Breast epithelium (tissue), 3 donors: Measurements from ENCODE around the gene UMAD1.

Source experiments
- POLR2A ChIP-seq: fragments of 450-650 bp; IDR thresholded peaks from one replicate; pipeline ENCODE4 v1.6.1; 2016; ENCODE audit warnings: antibody characterized with exemption, mild to moderate bottlenecking, moderate library complexity
- POLR2AphosphoS5 ChIP-seq, 3 donors: sonication (generic); formaldehyde crosslinking; IDR thresholded peaks; one replicate each; pipeline ENCODE4 v1.6.1; 2017; ENCODE audit warnings: antibody characterized with exemption in 3 of 3
- TF ChIP-seq, protein P1 (sequence below), 3 donors: fragments of 450-650 bp; IDR thresholded peaks; one replicate each; pipeline ENCODE4 v1.5.1; 2016 to 2017; ENCODE audit warnings: antibody characterized with exemption in 3 of 3, mild to moderate bottlenecking in 3 of 3, moderate library complexity in 3 of 3

DNA sequence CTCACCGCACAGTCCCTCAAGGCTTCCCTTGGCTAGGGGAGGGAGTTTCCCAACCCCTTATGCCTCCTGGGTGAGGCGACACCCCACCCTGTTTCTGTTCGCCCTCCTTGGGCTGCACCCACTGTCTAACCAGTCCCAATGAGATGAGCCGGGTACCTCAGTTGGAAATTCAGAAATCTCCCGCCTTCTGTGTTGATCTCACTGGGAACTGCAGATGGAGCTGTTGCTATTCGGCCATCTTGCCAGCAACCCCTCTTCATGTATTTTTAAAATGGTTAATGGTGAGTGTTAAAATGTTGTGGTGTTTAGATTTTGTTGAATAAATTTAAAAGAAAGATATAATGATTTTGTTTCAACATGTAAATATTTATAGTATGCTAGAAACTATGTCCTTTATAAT lies 22.0 kb downstream of the UMAD1 start:
- TF ChIP-seq, protein P1, sequence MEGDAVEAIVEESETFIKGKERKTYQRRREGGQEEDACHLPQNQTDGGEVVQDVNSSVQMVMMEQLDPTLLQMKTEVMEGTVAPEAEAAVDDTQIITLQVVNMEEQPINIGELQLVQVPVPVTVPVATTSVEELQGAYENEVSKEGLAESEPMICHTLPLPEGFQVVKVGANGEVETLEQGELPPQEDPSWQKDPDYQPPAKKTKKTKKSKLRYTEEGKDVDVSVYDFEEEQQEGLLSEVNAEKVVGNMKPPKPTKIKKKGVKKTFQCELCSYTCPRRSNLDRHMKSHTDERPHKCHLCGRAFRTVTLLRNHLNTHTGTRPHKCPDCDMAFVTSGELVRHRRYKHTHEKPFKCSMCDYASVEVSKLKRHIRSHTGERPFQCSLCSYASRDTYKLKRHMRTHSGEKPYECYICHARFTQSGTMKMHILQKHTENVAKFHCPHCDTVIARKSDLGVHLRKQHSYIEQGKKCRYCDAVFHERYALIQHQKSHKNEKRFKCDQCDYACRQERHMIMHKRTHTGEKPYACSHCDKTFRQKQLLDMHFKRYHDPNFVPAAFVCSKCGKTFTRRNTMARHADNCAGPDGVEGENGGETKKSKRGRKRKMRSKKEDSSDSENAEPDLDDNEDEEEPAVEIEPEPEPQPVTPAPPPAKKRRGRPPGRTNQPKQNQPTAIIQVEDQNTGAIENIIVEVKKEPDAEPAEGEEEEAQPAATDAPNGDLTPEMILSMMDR (IDR thresholded peaks at IDR 0.05): no peak
- TF ChIP-seq POLR2A (no peak), POLR2AphosphoS5 (IDR thresholded peaks at IDR 0.05) (no peak)
